Measurements from ENCODE around the gene SIGLEC11. TPM values are rescaled to one million over a fixed set of nuclear protein-coding genes. Genes with fewer than 3 reads are reported as not detected.
"Not testable (repeated sequence)": the region's sequence is repeated elsewhere in the genome, so short reads cannot be mapped to it uniquely, and the experiment has no call there.

The SIGLEC11 gene
- total RNA-seq, 1 donor from 2014 or later = 12.7 TPM

DNA sequence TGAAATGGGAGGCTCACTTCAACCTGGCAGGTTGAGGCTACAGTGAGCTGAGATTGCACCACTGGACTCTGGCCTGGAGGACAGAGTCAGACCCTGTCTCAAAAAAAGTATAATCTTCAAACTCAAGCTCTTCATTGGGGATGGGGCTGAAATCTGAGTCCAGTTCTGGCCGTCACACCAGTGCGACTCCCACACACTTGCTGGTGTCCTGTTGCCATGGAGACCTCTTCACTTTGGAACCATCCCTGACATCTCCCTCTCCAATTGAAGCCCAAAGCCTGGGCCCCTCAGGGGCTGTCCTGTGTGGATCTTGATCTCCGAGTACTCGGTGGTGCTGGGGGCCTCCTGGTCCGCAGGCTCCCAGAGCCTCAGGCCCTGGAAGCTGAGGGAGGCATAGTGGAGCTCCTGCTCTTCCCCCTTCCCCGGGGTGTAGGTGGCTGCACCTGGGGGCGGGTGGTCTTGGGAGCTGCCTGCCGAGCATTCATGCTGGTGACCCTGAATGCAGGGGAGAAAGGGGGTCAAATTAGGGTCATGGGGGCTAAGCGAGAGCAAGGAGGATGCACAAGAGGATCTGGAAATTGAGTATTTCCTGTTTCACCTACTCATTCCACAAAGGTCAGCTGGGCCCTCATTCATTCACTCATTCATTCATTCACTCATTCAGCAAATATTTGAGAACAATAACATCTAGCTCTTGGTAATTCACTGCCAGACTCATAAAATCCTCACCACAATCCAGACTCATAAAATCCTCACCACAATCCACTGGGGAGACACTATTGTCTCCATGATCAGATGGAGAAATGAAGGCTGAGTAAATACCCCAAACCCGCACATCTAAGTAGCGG is 11.0 kb downstream of the SIGLEC11 start:
- H3K4me1 ChIP-seq = peaks cover 10 to 21% of the 10 kb centered on the region in 2 donors
- H3K36me3 ChIP-seq = no peaks in the 10 kb centered on the region
- TF ChIP-seq, protein P1, sequence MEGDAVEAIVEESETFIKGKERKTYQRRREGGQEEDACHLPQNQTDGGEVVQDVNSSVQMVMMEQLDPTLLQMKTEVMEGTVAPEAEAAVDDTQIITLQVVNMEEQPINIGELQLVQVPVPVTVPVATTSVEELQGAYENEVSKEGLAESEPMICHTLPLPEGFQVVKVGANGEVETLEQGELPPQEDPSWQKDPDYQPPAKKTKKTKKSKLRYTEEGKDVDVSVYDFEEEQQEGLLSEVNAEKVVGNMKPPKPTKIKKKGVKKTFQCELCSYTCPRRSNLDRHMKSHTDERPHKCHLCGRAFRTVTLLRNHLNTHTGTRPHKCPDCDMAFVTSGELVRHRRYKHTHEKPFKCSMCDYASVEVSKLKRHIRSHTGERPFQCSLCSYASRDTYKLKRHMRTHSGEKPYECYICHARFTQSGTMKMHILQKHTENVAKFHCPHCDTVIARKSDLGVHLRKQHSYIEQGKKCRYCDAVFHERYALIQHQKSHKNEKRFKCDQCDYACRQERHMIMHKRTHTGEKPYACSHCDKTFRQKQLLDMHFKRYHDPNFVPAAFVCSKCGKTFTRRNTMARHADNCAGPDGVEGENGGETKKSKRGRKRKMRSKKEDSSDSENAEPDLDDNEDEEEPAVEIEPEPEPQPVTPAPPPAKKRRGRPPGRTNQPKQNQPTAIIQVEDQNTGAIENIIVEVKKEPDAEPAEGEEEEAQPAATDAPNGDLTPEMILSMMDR (IDR thresholded peaks at IDR 0.05) = no peak
- no peaks in the 10 kb centered on the region for H3K27me3 ChIP-seq
- DNase-seq (ENCODE audit: low spot score in 2 of 2) = no peak
- no peak overlapping the region for H3K27ac ChIP-seq
- H3K4me3 ChIP-seq = no peak overlapping the region
- no peaks in the 10 kb centered on the region for H3K9me3 ChIP-seq
- intact Hi-C loops (cut with DNase I) = no loop called here

- intact Hi-C loops (cut with DNase I) = no loop called here
- H3K4me1 ChIP-seq = no peaks in the 10 kb centered on the region
- H3K27ac ChIP-seq = no peak overlapping the region
- no peak overlapping the region for H3K4me3 ChIP-seq
- no peaks in the 10 kb centered on the region for H3K36me3 ChIP-seq
- no peak for DNase-seq (ENCODE audit: low spot score in 2 of 2)
- TF ChIP-seq, protein P1 (IDR thresholded peaks at IDR 0.05) = no peak
- no peaks in the 10 kb centered on the region for H3K27me3 ChIP-seq
- H3K9me3 ChIP-seq = no peaks in the 10 kb centered on the region
Measured at GRCh38 chr19:49946415-49946814, 14.6 kb downstream of the SIGLEC11 start.

- H3K27me3 ChIP-seq; H3K4me1 ChIP-seq; H3K9me3 ChIP-seq; H3K36me3 ChIP-seq; DNase-seq (ENCODE audit: low spot score in 2 of 2); H3K4me3 ChIP-seq; intact Hi-C loops (cut with DNase I); H3K27ac ChIP-seq: not testable (repeated sequence)
Measured at GRCh38 chr19:49944567-49944966, 16.4 kb downstream of the SIGLEC11 start.

- Histone ChIP-seq H3K4me3 (no peak overlapping the region), H3K9me3 (no peaks in the 10 kb centered on the region), H3K27me3 (no peaks in the 10 kb centered on the region), H3K27ac (no peak overlapping the region), H3K4me1 (peaks cover 0 to 3% of the 10 kb centered on the region in 2 donors), H3K36me3 (no peaks in the 10 kb centered on the region)
- intact Hi-C loops (cut with DNase I) = no loop called here
- DNase-seq (ENCODE audit: low spot score in 2 of 2) = no peak
- TF ChIP-seq, protein P1 (IDR thresholded peaks at IDR 0.05) = no peak
Measured at GRCh38 chr19:49940482-49940791, 20.5 kb downstream of the SIGLEC11 start.

- TF ChIP-seq, protein P1 (IDR thresholded peaks at IDR 0.05) = no peak
- intact Hi-C loops (cut with DNase I) = no loop called here
Measured at GRCh38 chr19:49939721-49940481, 21.1 kb downstream of the SIGLEC11 start.

DNA sequence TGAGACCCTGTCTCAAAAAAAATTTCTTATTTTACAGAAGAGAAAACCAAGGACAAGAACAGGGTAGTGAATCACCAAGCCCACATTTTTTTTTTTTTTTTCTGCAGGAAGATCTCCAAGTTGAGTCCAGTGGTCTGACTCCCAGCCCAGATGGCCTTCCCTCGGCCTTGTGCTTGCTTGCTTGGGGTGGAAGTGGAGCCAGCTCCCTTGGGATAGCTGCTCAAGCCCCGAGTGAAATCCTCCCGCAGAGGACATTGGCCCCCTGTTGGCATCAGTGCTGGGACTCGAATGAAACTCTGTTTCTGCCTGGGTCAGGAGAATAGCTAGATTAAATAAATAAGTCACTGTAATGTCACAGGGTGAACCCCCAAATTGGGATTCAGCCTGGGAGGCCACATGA is 22.3 kb downstream of the SIGLEC11 start:
- Histone ChIP-seq H3K4me1 (peaks cover 0 to 3% of the 10 kb centered on the region in 2 donors), H3K4me3 (no peak overlapping the region), H3K36me3 (no peaks in the 10 kb centered on the region), H3K27ac (no peak overlapping the region), H3K9me3 (no peaks in the 10 kb centered on the region), H3K27me3 (no peaks in the 10 kb centered on the region)
- DNase-seq (ENCODE audit: low spot score in 2 of 2) = no peak
- TF ChIP-seq, protein P1 (IDR thresholded peaks at IDR 0.05) = no peak
- intact Hi-C loops (cut with DNase I) = no loop called here

More at GRCh38 chr19:49939721-49940481, 21.1 kb downstream of the SIGLEC11 start:
- Histone ChIP-seq H3K9me3 (no peaks in the 10 kb centered on the region), H3K4me3 (no peak overlapping the region), H3K36me3 (no peaks in the 10 kb centered on the region), H3K27me3 (no peaks in the 10 kb centered on the region), H3K27ac (no peak overlapping the region), H3K4me1 (peaks cover 0 to 3% of the 10 kb centered on the region in 2 donors)
- DNase-seq (ENCODE audit: low spot score in 2 of 2) = no peak

Data from ascending aorta (tissue), 2 donors.